ENCODE measurements around the gene FIS1.
"Not testable (repeated sequence)": the region's sequence is repeated elsewhere in the genome, so short reads cannot be mapped to it uniquely, and the experiment has no call there.

Gene FIS1

GRCh38 chr7:101255796-101256195, 10.9 kb upstream of the FIS1 start:
- DNase-seq, result no peak

GRCh38 chr7:101253199-101253598, 8.3 kb upstream of the FIS1 start:
- not testable (repeated sequence) for DNase-seq

DNA sequence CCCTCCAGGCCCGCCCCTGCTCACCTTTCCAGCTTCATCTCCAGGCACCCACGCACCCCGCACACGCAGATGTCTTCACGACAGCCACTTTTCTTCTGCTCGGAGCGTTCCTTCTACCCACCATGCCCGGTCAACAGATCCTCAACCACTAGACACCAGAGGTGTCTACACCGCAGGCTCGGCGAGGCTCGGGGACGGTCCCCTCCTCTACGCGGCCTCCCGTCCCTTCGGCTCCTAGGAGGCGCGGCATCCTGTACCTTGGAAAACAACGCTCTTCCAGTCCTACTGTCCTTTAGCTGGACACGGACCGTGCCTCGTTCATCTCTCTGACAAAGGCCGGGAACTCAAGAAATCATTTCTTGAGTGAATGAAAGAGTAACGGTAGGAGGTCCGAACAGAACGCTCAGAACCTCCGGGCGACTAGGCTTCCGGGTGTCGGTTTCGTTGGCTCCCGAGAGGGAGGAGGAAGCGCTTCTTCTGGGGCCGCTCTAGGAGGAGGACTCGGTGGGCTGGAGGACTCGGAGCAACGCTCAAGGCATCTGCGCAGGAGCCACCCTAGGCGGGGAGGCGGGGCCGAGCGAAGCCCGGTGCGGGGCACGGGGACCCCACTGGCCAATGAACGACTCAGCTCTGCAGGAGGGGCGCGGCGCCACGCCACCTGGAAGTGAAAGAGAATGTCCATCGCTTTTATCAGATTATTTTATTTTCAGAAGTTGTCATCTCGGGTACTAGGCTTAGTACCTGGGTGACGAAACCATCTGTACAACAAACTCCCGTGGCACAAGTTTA, 7.2 kb upstream of the FIS1 start:
- DNase-seq, result peak; percentile 81

DNA sequence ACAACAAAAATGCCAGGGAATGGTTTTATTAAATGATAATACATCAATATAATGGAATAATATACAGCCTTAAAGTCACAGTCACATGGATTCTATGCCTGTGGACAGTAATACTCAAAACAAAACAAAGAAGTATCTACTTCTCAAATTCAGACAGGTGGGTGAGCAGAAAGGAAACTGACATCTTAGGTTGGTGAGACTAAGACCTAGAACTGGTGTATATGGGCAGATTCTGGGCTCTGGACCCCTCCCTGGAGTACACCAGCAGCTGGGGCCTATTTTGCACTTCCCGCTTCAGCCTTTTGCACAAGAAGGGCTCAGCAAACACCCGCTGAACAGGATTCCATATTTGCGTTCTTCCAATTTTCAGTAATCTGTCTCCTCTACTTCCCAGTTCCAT, 5.4 kb upstream of the FIS1 start:
- DNase-seq, result no peak

DNA sequence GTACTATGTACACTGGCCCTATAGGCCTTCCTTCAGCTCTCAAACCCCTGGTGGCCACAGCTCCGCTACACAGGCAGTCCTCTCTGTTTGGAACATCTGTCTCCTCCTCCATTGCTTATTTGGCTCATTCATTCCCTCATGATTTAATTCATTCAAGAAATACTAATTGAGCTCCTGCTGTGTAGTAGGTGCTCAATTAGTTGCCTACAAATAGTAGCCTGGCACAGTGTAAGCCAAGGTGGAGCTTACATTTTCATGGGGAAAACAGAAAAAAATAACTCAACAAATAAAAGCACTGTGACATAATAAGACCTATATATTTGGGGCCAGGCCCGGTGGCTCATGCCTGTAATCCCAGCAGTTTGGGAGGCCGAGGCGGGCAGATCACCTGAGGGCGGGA, 3.4 kb upstream of the FIS1 start:
- no peak for DNase-seq

DNA sequence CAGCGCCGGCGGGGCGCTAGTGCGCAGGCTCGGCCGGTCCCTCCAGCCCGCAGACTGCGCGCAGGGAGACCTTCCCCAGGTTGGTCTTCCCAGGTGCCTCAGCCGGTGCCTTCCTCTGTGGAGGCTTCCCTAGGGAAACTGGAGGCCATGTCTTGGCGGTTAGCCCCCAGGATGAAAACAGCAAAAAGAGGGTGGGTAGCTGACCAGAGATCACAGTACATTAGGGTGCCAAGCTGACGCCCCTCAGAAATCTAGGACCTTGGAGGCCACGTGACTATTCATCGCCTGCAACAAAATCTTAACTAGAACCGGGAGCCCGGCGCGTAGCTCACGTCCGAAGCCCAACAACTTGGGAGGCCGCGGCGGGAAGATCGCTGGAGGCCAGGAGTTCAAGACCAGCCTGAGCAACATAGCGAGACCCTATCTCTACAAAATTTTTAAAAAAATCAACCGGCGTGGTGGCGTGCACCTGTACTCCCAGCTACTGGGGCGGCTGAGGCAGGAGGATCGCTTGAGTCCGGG, 327 bp upstream of the FIS1 start:
- DNase-seq, result no peak

DNA sequence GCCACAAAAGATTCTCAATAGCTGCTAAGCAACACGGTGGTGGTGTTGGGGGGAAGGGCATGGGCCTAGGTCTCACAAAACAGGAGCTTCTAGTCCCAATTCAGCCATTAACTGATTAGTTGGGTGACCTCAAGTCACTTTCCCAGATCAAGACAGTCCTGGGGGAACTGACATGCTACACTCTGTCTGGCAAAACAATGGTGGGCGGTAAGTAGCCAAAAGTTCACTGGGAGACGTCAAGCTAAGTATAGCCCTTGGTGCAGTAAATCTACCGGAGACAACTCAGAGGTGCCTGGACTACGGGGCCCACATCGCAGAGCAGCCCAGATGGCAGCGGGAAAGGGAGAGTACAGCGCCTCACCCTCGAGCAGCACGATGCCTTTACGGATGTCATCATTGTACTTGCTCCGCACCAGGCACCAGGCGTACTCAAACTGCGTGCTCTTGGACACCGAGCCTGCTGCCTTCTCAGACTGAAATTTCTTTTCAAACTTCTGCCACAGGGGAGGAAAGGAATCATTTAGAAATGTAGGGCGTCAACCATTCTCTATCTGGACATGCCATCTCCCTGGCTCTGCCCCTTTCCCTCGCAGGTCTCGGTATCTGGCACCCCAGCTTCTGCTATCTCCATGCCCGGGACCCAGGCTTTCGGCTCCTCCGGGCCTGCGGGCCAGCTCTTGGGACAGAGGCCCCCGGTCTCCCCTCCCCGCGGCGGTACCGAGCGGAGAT, 1.1 kb downstream of the FIS1 start:
- no peak for DNase-seq

DNA sequence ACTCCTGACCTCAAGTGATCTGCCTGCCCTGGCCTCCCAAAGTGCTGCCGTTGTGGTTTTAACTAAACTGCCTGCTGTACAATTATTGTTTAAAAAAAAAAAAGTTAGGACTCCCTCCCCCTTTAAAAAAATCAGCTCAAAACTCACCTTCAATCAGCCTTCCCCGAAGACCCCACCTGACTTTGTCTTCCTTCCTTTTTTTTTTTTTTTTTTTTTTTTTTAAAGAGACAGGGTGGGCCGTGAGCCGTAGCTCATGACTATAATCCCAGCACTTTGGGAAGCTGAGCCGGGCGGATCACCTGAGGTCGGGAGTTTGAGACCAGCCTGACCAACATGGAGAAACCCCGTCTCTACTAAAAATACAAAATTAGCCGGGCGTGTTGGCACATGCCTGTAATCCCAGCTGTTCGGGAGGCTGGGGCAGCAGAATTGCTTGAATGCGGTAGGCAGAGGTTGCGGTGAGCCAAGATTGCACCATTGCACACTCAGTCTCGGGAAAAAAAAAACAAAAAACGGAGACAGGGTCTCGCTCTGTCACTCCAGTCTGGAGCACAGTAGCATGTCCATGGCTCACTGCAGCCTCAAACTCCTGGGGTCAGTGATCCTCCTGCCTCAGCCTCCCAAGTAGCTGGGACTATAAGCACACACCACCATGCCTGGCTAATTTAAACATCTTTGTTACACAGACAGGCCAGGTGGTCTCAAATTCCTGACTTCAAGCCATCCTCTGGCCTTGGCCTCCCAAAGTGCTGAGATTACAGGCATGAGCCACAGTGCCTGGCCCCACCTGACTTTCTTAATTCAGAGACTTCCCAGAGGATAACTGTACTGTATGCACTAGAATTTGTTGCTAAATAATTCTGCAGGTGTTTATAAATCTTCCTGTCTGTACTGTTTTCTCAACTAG, 3.2 kb downstream of the FIS1 start:
- no peak for DNase-seq

- DNase-seq, result no peak
These were observed 3.9 kb downstream of the FIS1 start for GRCh38 chr7:101241015-101241363.

GRCh38 chr7:101240226-101241014, 4.5 kb downstream of the FIS1 start:
- DNase-seq, result no peak

GRCh38 chr7:101239951-101240220, 5.0 kb downstream of the FIS1 start:
- no peak for DNase-seq

DNA sequence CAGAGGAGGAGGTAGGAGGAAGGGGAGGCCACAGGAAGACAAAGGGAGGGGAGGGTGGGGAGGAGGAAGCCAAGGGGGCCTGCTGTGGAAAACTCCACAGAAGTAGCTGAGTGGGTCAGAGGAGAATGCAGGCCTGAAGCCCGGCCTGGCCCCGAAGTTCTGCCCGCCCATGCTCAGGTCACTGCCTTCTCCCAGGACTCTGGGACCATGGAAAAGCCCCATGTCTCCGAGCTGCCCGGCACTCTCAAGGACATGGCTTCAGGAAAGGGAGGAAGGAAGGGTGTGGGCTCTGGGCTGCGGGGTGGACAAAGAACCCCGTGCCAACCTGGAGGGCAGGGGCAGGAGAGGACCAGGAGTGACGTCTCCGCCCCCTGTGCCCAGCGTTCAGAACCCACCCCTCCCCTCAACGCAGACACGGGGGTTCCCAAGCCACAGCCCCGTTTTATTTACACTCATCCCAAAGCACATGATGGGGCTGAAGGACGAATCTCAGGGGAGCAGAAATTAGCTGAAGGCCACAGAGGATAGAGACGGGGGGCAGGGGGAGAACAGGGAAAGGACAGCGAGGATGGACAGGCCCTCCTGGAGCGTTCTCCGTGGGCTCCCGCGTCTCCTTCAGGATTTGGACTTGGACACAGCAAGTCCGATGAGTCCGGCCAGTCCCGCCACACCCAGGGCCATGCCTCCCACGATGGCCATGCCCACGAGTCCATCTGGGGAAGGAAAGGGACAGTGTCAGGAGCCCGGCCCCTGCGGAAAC, 5.5 kb downstream of the FIS1 start:
- no peak for DNase-seq

- DNase-seq, result no peak
These were observed 6.4 kb downstream of the FIS1 start for GRCh38 chr7:101238226-101239182.

- no peak for DNase-seq
These were observed 7.4 kb downstream of the FIS1 start, which contains the start of gene CLDN15 for GRCh38 chr7:101237206-101238067. TSS of gene CLDN15 (minus strand) at chr7:101237802. CDS start at chr7:101237581, 221 bp downstream.

- DNase-seq, result no peak
These were observed 8.5 kb downstream of the FIS1 start for GRCh38 chr7:101236292-101236835.

- DNase-seq, result no peak
These were observed 9.4 kb downstream of the FIS1 start for GRCh38 chr7:101235522-101235921.

- no peak for DNase-seq
These were observed 9.8 kb downstream of the FIS1 start for GRCh38 chr7:101235050-101235449.

- DNase-seq, result no peak
These were observed 10.2 kb downstream of the FIS1 start for GRCh38 chr7:101234636-101235035.

- no peak for DNase-seq
These were observed 10.9 kb downstream of the FIS1 start for GRCh38 chr7:101233907-101234547.
